WTC11 (cell line): ENCODE results near the gene GALNT15.

ENCODE experiments used
- CREB1 ChIP-seq: sonication (generic); formaldehyde crosslinking; IDR thresholded peaks from 2 replicates; pipeline ENCODE4 v1.8.0; 2023; ENCODE audit warnings: mild to moderate bottlenecking, missing genetic modification reagents
- CTCF ChIP-seq: fragments of 200-600 bp; IDR thresholded peaks from 2 replicates; pipeline ENCODE4 v1.8.0; 2022; ENCODE audit warnings: antibody characterized with exemption
- E2F1 ChIP-seq: sonication (generic); formaldehyde crosslinking; IDR thresholded peaks from 2 replicates; pipeline ENCODE4 v1.8.0; 2022; ENCODE audit warnings: mild to moderate bottlenecking, missing genetic modification reagents
- E2F5 ChIP-seq: sonication (generic); formaldehyde crosslinking; IDR thresholded peaks from 2 replicates; pipeline ENCODE4 v1.8.1; 2022; ENCODE audit warnings: mild to moderate bottlenecking, moderate library complexity, missing genetic modification reagents
- FOXP4 ChIP-seq: sonication (generic); formaldehyde crosslinking; IDR thresholded peaks from 2 replicates; pipeline ENCODE4 v1.8.0; 2022; ENCODE audit warnings: mild to moderate bottlenecking, missing genetic modification reagents
- KAT7 ChIP-seq: sonication (generic); formaldehyde crosslinking; IDR thresholded peaks from 2 replicates; pipeline ENCODE4 v1.8.1; 2023; ENCODE audit warnings: missing genetic modification reagents, mild to moderate bottlenecking, borderline replicate concordance
- MYBL2 ChIP-seq: sonication (generic); formaldehyde crosslinking; IDR thresholded peaks from 2 replicates; pipeline ENCODE4 v1.8.1; 2023; ENCODE audit warnings: mild to moderate bottlenecking, moderate library complexity, missing genetic modification reagents
- PRDM15 ChIP-seq: sonication (generic); formaldehyde crosslinking; IDR thresholded peaks from 2 replicates; pipeline ENCODE4 v1.8.0; 2022; ENCODE audit warnings: missing genetic modification reagents
- SMAD3 ChIP-seq: sonication (generic); formaldehyde crosslinking; IDR thresholded peaks from 2 replicates; pipeline ENCODE4 v1.8.0; 2022; ENCODE audit warnings: missing genetic modification reagents, mild to moderate bottlenecking, borderline replicate concordance
- ZBTB43 ChIP-seq: sonication (generic); formaldehyde crosslinking; IDR thresholded peaks from 2 replicates; pipeline ENCODE4 v1.8.1; 2023; ENCODE audit warnings: mild to moderate bottlenecking, missing genetic modification reagents
- ZNF671 ChIP-seq: fragments of 250-450 bp; sonication (Bioruptor Pico); IDR thresholded peaks from 2 replicates; pipeline ENCODE4 v1.8.0; 2021; ENCODE audit warnings: mild to moderate bottlenecking

GRCh38 chr3:16126634-16127033, 47.8 kb upstream of the GALNT15 start:
- no peak for TF ChIP-seq CTCF
- no peak for TF ChIP-seq KAT7 (CRISPR knock-in tag)
- TF ChIP-seq PRDM15, result no peak
- TF ChIP-seq SMAD3 (CRISPR knock-in tag), result no peak
- TF ChIP-seq FOXP4, result no peak
- TF ChIP-seq ZNF671 (CRISPR knock-in tag), result no peak
- TF ChIP-seq E2F5 (CRISPR knock-in tag), result no peak
- no peak for TF ChIP-seq E2F1 (CRISPR knock-in tag)
- TF ChIP-seq MYBL2 (CRISPR knock-in tag), result no peak
- TF ChIP-seq ZBTB43 (CRISPR knock-in tag), result no peak
- TF ChIP-seq CREB1, result no peak
